ENCODE measurements around the gene POLR3E.
"Not testable (repeated sequence)": the region's sequence is repeated elsewhere in the genome, so short reads cannot be mapped to it uniquely, and the experiment has no call there.

The POLR3E gene

DNA sequence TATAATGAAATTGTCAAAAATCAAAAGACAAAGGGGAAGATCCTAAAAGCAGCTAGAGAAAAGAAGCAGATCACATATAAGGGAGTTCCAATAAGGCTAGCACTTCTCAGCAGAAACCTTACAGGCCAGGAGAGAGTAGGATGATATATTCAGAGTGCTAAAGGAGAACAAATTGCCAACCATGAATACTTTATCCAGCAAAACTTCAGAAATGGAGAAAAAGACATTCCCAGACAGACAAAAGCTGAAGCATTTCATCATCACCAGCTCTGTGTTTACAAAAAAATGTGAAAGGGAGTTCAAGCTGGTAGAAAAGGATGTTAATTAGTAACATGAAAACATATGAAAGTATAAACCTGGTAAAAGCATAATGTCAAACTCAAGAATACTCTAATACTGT, 39.8 kb downstream of the POLR3E start:
- DNase-seq, result no peak

DNA sequence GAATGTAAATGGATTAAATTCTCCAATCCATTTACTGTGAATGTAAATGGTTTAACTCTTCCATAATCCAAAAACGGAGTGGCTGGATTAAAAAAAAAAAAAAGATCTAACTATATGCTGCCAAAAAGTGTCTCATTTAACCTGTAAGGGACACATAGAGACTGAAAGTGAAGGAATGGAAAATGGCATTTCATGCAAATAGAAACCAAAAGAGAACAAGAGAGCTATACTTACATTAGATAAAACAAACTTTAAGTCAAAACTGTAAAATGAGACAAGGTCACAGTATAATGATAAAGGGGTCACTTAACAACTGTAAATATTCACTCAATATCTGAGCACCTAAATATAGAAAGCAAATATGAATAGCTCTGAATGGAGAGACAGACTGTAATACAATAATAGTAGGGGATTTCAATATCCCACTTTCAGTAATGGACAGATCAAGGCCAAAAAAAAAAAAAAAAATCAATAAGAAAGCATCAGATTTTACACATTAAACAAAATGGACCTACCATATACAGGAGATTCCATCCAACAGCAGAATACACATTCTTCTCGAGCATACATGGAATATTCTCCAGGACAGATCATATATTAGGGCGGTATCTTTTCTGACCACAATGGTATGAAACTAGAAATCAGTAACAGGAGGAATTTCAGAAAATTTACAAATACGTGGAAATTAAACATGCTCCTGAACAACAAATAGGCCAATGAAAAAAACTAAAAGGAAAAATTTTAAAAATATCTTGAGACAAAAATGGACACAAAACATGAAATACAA, 40.8 kb downstream of the POLR3E start:
- DNase-seq, result no peak

DNA sequence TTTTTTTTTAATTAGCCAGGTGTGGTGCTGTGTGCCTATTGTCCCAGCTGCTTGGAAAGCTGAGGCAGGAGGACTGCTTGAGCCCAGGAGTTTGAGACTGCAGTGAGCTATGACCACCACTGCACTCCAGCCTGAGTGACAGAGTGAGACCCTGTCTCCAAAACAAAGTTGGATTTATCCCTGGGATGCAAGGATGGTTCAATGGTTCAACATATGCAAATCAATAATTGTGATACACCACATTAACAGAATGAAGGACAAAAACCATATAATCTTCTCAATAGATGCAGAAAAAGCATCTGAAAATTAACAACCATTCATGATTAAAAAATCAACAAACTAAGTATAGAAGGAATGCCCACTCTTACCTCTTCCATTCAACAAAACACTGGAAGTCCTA, 43.7 kb downstream of the POLR3E start:
- DNase-seq, result no peak

DNA sequence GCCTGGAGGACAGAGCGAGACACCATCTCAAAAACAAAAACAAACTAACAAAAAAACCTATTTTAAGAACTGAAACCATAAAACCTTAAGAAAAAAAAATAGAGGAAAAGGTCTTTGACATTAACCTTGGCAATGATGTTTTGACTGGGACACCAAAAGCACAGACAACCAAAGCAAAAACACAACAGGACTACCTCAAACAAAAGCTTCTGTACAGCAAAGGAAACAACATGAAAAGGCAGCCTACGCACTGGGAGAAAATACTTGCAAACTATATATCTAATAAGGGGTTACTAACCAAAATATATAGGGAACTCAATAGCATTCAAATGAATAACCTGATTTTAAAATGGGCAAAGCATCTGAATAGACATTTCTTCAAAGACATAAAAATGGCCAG, 44.9 kb downstream of the POLR3E start:
- no peak for DNase-seq

DNA sequence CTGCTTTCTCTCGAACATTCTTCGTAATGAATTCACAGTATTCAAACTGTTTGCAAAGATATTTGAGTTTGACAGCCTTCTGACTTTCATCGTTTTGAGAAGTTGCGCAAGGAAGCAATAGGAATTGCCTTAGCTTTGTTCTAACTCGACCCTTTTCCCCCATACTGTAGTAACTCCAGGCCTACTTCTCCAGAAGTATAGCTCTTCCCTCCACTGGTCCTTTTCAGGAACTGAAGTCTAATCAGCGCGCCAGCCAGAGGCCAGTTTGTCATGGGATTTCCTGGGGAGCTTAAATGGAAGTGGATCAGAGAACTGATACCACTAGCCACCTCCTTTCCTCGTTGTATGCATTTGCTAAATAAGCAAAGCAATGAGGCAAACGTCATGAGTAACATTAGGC, 49.3 kb downstream of the POLR3E start:
- DNase-seq, result no peak

DNA sequence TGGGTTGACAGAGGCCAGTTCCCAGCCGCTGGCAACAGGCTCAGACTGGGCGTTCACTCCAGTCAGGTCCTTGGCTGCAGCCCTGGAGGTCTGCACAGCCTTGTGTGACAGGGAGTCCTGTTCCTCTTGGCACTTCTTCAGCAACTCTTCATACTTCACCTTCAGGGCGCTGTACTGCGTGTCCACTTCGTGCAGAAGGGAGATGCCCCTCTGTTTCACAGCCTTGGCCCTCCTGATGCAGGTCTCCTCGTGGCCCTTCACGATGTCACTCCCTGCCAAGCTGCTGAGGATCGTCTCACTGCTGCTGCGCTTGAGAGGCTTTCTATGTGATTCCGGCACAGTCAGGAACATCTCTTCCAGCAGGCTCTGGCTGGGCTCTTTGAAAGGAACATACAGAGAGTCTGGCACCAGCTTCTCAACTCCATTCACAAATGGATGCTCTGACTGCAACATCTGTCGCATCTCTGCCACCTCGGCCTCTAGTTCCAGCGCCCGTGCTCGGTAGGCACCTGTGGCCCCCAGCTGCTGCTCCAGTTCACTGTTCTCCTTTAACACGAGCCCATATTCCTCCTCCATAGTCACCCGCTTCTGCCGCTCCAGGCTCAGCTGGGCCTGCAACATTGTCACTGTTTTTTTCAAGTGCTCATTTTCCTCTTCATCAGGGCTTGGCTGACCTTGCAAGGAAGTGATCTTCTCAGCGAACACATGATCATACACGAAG, 50.1 kb downstream of the POLR3E start:
- no peak for DNase-seq

DNA sequence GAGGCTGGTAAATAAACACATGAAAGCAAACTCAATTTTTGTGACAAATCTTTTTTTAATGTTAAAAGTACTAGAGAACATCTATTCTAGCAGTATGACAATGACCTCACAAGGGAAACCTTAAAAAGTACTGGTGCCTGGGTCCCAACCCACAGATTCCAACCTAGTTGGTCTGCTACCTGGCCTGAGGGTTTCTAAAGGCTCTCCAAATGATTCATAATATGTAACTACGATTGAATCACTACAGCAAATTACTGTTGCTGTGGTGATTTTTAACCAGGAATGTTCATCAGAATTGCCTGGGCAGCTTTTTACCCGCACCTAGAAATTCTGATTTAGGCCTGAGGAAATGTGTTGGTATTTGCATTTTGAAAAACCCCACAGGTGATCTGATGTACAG, 51.1 kb downstream of the POLR3E start:
- DNase-seq, result no peak

DNA sequence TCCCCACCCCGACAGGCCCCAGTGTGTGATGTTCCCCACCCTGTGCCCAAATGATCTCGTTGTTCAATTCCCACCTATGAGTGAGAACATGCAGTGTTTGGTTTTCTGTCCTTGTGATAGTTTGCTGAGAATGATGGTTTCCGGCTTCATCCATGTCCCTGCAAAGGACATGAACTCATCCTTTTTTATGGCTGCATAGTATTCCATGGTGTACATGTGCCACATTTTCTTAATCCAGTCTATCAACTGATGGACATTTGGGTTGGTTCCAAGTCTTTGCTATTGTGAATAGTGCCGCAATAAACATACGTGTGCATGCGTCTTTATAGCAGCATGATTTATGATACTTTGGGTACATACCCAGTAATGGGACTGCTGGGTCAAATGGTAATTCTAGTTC, 53.8 kb downstream of the POLR3E start:
- not testable (repeated sequence) for DNase-seq

DNA sequence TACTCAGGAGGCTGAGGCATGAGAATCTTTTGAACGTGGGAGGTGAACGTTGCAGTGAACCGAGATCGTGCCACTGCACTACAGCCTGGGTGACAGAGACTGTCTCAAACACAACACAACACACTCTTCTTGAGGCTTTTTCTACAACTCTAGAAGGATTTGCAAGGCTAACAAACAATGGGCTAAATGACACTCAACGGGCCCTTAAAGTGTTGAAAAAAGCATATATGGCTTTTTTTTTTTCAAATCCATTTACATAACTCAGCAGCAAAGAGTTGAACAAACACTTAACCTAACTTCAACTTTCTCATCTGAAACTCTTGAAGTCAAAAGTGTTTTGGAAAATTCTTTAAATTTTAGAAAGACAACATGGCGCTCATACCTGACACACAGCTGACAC, 54.9 kb downstream of the POLR3E start:
- no peak for DNase-seq

DNA sequence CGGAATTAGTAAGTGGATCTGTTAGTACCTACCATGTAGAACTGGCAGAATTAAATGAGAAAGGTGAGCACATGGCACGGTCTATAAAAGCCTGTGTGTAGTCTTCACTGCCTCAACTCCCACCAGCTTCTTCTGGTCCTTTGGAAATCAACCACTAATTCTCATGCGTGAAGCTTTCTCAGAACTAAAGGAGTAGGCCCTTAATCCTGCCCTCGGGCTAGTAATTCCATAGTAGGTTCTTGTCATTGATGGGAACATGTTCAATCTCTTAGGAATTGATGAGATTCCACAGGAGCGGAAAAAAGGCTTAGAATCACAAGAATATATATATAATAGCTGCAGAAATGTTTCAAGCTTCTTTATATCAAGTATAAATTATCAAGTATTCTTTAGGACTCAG, 55.5 kb downstream of the POLR3E start:
- DNase-seq, result no peak

DNA sequence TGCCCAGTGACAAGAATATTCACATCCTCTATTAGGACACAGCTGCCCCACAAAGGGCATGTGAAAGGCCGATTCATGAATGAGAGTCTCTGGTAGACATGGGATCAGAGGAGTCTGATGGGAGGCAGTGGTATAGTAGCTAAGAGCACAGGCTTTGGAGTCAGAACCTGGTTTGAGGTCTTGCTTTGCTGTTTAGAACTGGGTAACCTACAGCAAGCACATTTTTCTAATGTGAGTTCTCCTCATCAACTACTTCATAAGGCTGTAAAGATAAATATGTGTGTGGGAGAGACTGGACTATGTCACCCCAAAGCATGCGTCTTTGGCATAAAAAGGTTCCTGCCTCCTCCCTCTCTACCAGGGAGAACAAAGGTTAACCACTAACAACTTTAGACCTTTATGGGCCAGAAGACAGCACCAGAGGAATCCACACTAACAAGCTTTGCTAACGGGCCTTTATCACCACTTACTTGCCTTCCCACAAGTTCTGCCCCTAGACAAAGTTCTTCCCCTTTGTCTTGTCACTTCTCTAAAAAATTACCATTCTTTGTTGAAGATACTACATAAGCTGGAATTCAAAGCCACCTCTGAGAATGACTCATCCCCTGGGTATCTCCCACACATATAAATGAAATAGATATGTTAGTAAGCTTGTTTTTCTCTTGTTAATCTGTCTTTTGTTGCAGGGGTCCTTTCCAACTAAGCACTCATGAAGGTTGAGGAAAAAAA, 56.1 kb downstream of the POLR3E start:
- no peak for DNase-seq

DNA sequence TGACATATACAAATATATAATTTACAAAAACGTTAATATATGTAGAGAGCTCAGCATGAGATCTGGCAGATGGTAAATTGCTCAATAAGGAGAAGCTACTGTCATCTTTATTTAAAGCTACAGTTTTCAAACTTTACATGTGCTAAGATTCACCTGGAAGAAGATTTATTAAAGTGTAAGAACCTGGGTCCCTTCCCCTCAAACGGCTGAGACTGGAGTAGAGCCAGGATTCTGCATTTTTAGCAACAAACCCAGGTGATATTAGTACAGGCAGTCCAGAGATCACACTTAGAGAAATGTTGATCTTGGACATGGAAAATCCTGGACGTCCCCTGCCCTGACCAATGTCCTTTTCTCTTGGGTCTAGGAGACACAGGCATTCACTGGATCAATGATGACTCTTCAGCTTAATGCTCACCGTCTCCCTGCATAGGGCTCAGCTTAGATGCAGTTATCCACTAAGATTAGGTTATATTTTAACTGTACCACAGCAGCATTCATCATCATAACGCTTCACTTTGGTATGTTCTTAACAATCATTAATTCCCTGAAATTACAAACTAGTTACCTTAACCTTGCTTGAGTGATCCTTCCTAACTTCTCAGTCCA, 56.8 kb downstream of the POLR3E start:
- no peak for DNase-seq

DNA sequence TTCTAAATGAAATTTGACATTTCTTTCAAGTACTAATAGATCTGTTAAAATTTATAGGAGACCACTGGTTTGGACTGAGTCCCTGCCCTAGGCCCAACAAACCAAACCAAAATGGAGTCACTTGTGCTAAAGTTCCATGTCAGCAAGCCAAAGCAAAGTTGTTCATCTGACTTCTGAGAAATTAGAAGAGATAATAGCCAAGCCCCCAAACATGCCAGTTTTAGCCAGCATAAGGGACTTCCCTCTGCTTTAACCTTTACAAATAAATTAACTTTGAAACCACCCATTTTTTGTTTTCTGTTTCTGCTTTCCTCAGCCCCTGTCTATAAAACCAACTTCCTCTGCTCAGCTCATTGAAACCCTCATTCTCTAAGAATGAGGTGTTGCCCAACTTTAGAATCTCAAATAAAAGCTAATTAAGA, 58.3 kb downstream of the POLR3E start:
- no peak for DNase-seq

DNA sequence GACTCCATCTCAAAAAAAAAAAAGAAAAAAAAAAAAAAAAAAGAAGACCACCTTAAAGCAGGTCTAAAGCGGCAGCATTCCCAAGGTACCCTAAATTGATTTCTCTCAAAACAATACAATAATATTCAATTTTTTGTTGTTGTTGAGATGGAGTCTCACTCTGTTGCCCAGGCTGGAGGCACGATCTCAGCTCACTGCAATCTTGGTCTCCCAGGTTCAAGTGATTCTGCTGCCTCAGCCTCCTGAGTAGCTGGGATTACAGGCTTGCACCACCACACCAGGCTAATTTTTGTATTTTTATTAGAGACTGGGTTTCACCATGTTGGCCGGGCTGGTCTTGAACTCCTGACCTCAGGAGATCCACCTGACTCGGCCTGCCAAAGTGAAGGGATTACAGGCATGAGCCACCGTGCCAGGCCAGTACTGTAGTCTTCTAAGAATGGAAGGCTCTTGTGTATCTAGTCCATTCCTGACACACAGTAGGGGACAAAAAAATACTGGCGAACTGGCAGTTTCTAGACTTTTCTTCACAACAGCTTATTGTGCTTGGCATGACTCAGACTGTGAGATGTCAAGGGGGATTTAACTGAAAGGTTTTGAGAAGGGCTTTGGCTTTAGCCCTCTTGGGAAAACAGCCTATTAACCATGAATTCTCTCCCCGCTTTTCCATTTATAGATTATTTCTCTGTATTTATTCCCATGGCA, 59.9 kb downstream of the POLR3E start:
- DNase-seq, result no peak

DNA sequence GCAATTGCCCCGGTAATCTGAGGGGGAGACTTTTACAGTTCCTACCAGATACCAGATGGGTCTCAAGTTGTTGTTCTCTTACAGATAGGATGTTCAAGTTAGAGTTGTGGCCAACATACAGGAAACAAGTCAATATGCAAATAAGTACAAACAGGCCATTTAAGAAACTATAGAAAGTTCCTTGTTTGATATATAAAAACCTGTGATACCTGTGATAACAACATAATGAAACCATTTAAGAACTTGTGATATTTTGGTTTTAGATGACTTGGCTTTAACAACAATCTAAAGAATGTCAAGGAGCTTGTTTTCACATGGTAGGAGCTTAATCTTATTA, 60.4 kb downstream of the POLR3E start:
- DNase-seq, result no peak

DNA sequence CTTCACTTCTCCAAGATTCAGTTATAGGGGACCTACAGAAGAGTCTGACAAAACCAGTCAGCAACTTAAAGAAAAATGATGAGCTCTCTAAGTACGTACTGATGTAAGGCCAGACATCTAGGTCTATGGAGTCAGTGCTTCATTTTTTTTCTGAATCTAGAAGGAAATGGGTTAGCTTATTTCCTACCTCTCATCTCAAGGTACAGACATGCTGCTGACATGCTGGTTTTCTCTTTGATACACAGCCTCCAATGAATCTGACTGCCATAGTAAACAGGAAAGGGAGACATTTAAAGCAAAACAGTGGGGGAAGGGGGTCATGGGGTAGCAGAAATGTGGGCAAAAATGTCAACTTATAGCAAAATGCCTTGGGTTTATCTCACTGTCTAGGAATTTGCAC, 60.8 kb downstream of the POLR3E start:
- no peak for DNase-seq

DNA sequence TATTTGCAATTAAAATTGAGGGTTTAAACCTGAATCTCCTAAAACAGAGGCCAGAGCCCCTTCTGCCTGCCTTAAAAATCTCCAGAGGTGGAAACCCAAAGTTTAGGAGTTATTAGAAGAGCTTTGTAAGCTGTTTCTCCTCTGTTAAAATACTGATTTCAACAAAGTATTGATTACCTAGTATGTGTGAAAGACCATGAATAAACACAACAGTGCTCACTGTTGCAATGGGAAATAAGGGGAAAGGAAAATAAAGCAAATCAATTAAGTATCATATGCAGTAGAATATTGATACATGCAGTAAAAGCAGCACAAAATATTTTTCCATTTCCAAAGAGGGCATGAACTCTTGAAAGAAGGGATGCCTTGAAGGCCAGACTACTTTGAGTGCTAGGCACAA, 62.5 kb downstream of the POLR3E start:
- DNase-seq, result no peak

DNA sequence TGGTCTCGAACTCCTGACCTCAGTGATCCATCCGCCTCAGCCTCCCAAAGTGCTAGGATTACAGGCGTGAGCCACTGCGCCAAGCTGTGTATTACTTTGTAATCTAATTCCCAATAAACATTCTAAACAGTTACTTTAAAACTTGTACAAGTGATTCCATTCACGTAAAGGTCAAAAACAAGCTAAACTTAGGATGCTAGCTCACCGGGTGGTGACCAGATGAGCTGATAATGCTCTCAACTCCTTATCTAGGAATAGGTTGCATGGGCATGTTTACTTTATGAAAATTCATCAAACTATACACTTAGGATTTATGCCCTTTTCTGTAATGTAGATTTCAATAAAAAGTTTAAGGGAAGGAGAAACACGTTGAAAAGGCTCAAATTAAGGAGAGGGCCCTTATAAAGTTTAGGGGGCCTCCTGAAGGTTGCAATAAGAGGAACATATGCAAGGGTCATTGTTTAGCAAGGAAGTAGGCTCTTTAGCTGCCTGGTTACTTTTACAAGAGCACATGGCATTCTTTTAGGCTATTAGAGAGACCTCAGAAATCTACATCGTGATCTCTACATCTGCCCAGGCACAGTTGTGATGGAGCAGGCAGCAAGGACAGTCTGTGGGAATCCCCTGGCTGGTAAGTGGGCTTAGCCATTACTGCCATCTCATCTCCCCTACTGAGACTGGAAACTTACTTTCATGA, 63.9 kb downstream of the POLR3E start:
- DNase-seq, result peak in 1 of 2 experiments; percentile 6

DNA sequence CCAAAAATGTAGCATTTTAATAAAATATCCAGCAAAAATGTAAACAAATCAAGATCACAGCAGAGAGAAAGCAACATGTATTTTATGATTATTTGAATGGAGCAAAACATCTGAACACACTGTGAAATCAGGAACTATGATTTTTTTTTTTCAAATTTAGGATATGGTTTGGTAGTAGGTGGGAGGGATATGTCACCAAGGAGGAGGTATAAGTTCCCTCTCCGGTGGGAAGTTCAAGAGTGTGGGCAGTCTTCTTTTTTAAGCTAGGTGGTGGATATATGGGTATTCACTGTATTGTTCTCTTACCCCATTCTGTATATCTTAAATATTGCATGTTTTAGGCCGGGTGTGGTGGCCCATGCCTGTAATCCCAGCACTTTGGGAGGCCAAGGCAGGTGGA, 67.0 kb downstream of the POLR3E start:
- no peak for DNase-seq

DNA sequence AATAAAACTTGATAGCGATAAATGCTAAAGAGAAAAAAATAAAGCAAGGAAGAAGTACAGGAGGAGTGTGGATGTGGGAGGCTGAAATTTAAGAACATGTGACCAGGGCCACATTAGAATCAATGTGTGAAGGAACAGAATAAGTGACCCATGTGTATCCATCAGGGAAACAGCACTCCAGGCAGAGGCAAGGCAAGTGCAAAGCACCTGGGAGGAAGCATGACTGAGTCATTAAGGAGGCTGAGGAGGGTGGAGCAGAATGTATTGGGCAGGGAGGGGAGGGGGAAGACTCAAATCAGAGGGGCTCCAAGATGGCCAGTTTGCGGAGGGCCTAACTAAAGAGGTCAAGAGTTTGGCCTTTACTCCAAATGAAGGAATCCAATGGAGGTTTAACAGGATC, 69.2 kb downstream of the POLR3E start:
- no peak for DNase-seq

DNA sequence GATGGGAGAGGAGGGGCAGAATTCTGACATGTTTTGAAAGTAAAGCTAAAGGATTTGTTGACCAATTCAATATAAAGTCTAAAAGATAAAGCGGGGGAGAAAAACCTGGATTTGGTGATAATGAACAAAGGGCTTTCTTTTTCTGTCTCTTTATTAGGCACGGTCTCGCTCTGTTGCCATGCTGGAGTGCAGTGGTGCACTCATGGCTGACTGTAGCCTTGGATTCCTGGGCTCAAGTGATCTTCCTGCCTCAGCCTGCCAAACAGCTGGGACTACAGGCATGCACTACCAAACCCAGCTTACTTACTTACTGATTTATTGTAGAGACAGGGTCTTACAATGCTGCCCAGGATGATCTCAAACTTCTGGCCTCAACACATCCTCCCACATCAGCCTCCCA, 69.7 kb downstream of the POLR3E start:
- DNase-seq, result no peak

DNA sequence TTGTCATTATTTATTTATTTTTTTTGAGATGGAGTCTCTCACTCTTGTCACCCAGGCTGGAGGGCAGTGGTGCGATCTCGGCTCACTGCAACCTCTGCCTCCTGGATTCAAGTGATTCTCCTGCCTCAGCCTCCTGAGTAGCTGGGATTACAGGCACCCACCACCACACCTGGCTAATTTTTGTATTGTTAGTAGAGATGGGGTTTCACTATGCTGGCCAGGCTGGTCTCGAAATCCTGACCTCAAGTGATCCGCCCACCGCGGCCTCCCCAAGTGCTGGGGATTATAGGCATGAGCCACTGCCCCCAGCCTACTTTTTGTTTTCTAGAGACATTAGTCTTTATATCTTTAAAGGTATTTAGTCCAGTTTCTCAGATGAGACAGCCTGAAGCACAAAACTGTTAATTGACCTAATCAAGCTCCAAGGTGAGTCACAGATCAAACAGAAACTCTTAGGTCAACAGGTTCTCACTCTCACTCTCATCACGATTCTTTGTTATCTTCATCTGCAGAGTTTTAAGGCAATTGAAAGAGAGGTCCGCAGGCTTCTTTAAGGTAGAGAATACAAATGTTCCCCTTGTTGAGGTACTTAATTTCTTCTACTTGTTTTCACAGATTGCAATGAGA, 71.1 kb downstream of the POLR3E start:
- not testable (repeated sequence) for DNase-seq

Measured in NCI-H524 (cell line).